HepG2 (cell line): Measurements from ENCODE around the gene PKD1L1. TPM values are rescaled to one million over a fixed set of nuclear protein-coding genes. Genes with fewer than 3 reads are reported as not detected.
"Not testable (repeated sequence)": the region's sequence is repeated elsewhere in the genome, so short reads cannot be mapped to it uniquely, and the experiment has no call there.

Experiments used
- ELF3 ChIP-seq: IDR thresholded peaks from 2 replicates; pipeline ENCODE4 v1.6.1; 2016; ENCODE audit warnings: missing genetic modification reagents, missing compliant biosample characterization
- EP300 ChIP-seq, 3 experiments: sonication (generic) in 1 of 3; formaldehyde crosslinking in 1 of 3; IDR thresholded peaks; 2 replicates each; pipeline versions ENCODE4 v1.5.1 to v1.6.1; 2011 to 2020; ENCODE audit warnings: low read depth in 2 of 3, low read length in 2 of 3, borderline replicate concordance in 1 of 3, improper control_type of control experiment in 1 of 3, mild to moderate bottlenecking in 1 of 3, missing genetic modification reagents in 1 of 3, moderate library complexity in 1 of 3
- GATAD2A ChIP-seq: IDR thresholded peaks from 2 replicates; pipeline ENCODE4 v1.6.1; 2016
- HDAC1 ChIP-seq: sonication (generic); formaldehyde crosslinking; IDR thresholded peaks from 2 replicates; pipeline ENCODE4 v1.5.1; 2020; ENCODE audit warnings: mild to moderate bottlenecking, missing genetic modification reagents
- KLF16 ChIP-seq, 2 experiments: sonication (generic) in 1 of 2; formaldehyde crosslinking in 1 of 2; IDR thresholded peaks; 2 replicates each; pipeline versions ENCODE4 v1.6.1 to v1.8.0; 2016 to 2023; ENCODE audit warnings: missing genetic modification reagents in 2 of 2, missing compliant biosample characterization in 1 of 2
- MED1 ChIP-seq: sonication (generic); formaldehyde crosslinking; IDR thresholded peaks from 2 replicates; pipeline ENCODE4 v1.4.0; 2020; ENCODE audit warnings: missing genetic modification reagents
- MYC ChIP-seq: sonication (generic); formaldehyde crosslinking; IDR thresholded peaks from 2 replicates; pipeline ENCODE4 v1.9.0; 2021; ENCODE audit warnings: missing genetic modification reagents, borderline replicate concordance
- NCOA2 ChIP-seq: sonication (generic); formaldehyde crosslinking; IDR thresholded peaks from 2 replicates; pipeline ENCODE4 v1.8.0; 2022; ENCODE audit warnings: inconsistent platforms
- NR2F1 ChIP-seq, 2 experiments: fragments of 450-650 bp in 1 of 2; formaldehyde crosslinking in 1 of 2; IDR thresholded peaks; 2 replicates each; pipeline versions ENCODE4 v1.5.0 to v1.6.1; 2016 to 2020; ENCODE audit warnings: mild to moderate bottlenecking in 1 of 2, missing compliant biosample characterization in 1 of 2, missing genetic modification reagents in 1 of 2, moderate library complexity in 1 of 2
- NR2F6 ChIP-seq, 2 experiments: IDR thresholded peaks; 2 replicates each; pipeline ENCODE4 v1.6.1; 2016; ENCODE audit warnings: antibody characterized with exemption in 1 of 2, mild to moderate bottlenecking in 1 of 2
- SALL1 ChIP-seq: sonication (generic); formaldehyde crosslinking; IDR thresholded peaks from 2 replicates; pipeline ENCODE4 v1.8.0; 2022; ENCODE audit warnings: mild to moderate bottlenecking, missing genetic modification reagents
- SAP130 ChIP-seq: IDR thresholded peaks from 2 replicates; pipeline ENCODE4 v1.6.1; 2016; ENCODE audit warnings: low read depth
- polyA plus RNA-seq, 8 experiments: library from polyadenylated mRNA; depleted of rRNA in 3 of 8; stranded (reverse) in 7 of 8; unstranded in 1 of 8; fragments of >200 nt; fragmentation: Illumina TruSeq in 4 of 8; extraction: Trizol in 4 of 8; gene quantifications; 2 replicates each; pipeline versions ENCODE4 v1.2.1 to v1.2.3, GENCODE V29; 2011 to 2016; ENCODE audit warnings: low read depth in 4 of 8, missing spikeins in 1 of 8, mixed read lengths in 1 of 8; ENCODE audit not compliant: insufficient read depth in 1 of 8
- total RNA-seq, 5 experiments: library from RNA; depleted of rRNA; stranded (reverse); fragments of >200 nt; fragmentation: Illumina TruSeq; extraction: Trizol; gene quantifications; 2 replicates each; pipeline ENCODE4 v1.2.3, GENCODE V29; 2016; ENCODE audit warnings: low read depth in 1 of 5
- TF ChIP-seq, protein P1 (sequence below): sonication (generic); formaldehyde crosslinking; IDR thresholded peaks from 2 replicates; pipeline ENCODE4 v1.4.0; 2020; ENCODE audit warnings: mild to moderate bottlenecking, missing genetic modification reagents, borderline replicate concordance
- TF ChIP-seq, protein P2 (sequence below): sonication (generic); formaldehyde crosslinking; IDR thresholded peaks from 2 replicates; pipeline ENCODE4 v1.4.0; 2020; ENCODE audit warnings: missing genetic modification reagents
- TF ChIP-seq, protein P3 (sequence below): IDR thresholded peaks from 2 replicates; pipeline ENCODE4 v1.6.1; 2016; ENCODE audit warnings: mild to moderate bottlenecking
- TF ChIP-seq, protein P4 (sequence below): sonication (generic); formaldehyde crosslinking; IDR thresholded peaks from 2 replicates; pipeline ENCODE4 v1.4.0; 2020; ENCODE audit warnings: missing genetic modification reagents

PKD1L1 gene
- total and polyA plus RNA-seq, 2 of the 13 experiments (the other 11 are each of a cell fraction or from before 2014, with no cell fraction given): 0.01 TPM; not detected in 1

DNA sequence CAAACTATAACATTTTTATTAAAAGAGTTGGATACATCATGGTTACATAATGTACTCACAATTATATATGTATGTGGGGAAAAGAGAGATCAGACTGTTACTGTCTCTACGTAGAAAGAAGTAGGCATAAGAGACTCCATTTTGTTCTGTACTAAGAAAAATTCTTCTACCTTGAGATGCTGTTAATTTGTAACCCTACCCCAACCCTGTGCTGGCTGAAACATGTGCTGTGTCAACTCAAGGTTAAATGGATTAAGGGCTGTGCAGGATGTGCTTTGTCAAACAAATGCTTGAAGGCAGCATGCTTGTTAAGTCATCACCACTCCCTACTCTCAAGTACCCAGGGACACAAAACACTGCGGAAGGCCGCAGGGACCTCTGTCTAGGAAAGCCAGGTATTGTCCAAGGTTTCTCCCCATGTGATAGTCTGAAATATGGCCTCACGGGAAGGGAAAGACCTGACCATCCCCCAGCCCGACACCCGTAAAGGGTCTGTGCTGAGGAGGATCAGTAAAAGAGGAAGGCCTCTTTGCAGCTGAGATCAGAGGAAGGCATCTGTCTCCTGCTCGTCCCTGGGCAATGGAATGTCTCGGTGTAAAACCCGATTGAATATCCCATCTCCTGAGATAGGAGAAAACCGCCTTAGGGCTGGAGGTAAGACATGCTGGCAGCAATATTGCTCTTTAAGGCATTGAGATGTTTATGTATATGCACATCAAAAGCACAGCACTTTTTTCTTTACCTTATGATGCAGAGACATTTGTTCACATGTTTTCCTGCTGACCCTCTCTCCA, 41.5 kb upstream of the PKD1L1 start (continued):
- TF ChIP-seq ELF3: peak; percentile 50; the same call in 1 of the 2 replicates
- TF ChIP-seq NR2F6 (IDR thresholded peaks at IDR 0.05): peak; percentile 35
- TF ChIP-seq NR2F6 (CRISPR knock-in tag; IDR thresholded peaks at IDR 0.05): peak; percentile 74
- TF ChIP-seq NR2F1 (CRISPR knock-in tag; IDR thresholded peaks at IDR 0.05): peak in 1 of 2 experiments; percentile 36; a peak in 1 of 4 replicates
- TF ChIP-seq SAP130 (CRISPR knock-in tag): peak; percentile 80
- not testable (repeated sequence) for TF ChIP-seq EP300 (IDR thresholded peaks at IDR 0.05; ENCODE audit: low read depth in 2 of 2, low read length in 2 of 2)
- TF ChIP-seq EP300 (CRISPR knock-in tag; IDR thresholded peaks at IDR 0.05; ENCODE audit: borderline replicate concordance): 0 out of 2 replicates have a peak, but pooled peaks have one; percentile 29
- peak; percentile 82 for TF ChIP-seq GATAD2A (CRISPR knock-in tag)
- TF ChIP-seq, protein P1, sequence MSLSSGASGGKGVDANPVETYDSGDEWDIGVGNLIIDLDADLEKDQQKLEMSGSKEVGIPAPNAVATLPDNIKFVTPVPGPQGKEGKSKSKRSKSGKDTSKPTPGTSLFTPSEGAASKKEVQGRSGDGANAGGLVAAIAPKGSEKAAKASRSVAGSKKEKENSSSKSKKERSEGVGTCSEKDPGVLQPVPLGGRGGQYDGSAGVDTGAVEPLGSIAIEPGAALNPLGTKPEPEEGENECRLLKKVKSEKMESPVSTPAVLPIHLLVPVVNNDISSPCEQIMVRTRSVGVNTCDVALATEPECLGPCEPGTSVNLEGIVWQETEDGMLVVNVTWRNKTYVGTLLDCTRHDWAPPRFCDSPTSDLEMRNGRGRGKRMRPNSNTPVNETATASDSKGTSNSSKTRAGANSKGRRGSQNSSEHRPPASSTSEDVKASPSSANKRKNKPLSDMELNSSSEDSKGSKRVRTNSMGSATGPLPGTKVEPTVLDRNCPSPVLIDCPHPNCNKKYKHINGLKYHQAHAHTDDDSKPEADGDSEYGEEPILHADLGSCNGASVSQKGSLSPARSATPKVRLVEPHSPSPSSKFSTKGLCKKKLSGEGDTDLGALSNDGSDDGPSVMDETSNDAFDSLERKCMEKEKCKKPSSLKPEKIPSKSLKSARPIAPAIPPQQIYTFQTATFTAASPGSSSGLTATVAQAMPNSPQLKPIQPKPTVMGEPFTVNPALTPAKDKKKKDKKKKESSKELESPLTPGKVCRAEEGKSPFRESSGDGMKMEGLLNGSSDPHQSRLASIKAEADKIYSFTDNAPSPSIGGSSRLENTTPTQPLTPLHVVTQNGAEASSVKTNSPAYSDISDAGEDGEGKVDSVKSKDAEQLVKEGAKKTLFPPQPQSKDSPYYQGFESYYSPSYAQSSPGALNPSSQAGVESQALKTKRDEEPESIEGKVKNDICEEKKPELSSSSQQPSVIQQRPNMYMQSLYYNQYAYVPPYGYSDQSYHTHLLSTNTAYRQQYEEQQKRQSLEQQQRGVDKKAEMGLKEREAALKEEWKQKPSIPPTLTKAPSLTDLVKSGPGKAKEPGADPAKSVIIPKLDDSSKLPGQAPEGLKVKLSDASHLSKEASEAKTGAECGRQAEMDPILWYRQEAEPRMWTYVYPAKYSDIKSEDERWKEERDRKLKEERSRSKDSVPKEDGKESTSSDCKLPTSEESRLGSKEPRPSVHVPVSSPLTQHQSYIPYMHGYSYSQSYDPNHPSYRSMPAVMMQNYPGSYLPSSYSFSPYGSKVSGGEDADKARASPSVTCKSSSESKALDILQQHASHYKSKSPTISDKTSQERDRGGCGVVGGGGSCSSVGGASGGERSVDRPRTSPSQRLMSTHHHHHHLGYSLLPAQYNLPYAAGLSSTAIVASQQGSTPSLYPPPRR (CRISPR knock-in tag): peak; percentile 60; the same call in 1 of the 2 replicates
- TF ChIP-seq NCOA2: peak; percentile 68; the same call in 1 of the 2 replicates
- TF ChIP-seq, protein P2, sequence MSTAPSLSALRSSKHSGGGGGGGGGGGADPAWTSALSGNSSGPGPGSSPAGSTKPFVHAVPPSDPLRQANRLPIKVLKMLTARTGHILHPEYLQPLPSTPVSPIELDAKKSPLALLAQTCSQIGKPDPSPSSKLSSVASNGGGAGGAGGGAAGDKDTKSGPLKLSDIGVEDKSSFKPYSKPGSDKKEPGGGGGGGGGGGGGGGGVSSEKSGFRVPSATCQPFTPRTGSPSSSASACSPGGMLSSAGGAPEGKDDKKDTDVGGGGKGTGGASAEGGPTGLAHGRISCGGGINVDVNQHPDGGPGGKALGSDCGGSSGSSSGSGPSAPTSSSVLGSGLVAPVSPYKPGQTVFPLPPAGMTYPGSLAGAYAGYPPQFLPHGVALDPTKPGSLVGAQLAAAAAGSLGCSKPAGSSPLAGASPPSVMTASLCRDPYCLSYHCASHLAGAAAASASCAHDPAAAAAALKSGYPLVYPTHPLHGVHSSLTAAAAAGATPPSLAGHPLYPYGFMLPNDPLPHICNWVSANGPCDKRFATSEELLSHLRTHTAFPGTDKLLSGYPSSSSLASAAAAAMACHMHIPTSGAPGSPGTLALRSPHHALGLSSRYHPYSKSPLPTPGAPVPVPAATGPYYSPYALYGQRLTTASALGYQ (CRISPR knock-in tag): 0 out of 2 replicates have a peak, but pooled peaks have one; percentile 42
- TF ChIP-seq HDAC1: peak; percentile 61
- TF ChIP-seq, protein P3, sequence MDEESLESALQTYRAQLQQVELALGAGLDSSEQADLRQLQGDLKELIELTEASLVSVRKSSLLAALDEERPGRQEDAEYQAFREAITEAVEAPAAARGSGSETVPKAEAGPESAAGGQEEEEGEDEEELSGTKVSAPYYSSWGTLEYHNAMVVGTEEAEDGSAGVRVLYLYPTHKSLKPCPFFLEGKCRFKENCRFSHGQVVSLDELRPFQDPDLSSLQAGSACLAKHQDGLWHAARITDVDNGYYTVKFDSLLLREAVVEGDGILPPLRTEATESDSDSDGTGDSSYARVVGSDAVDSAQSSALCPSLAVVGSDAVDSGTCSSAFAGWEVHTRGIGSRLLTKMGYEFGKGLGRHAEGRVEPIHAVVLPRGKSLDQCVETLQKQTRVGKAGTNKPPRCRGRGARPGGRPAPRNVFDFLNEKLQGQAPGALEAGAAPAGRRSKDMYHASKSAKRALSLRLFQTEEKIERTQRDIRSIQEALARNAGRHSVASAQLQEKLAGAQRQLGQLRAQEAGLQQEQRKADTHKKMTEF (CRISPR knock-in tag): 0 out of 2 replicates have a peak, but pooled peaks have one; percentile 46
- TF ChIP-seq KLF16 (CRISPR knock-in tag; IDR thresholded peaks at IDR 0.05): 0 out of 4 replicates have a peak, but pooled peaks of 1 of the 2 experiments have one; percentile 21
- TF ChIP-seq MED1 (CRISPR knock-in tag): peak; percentile 63
- TF ChIP-seq, protein P4, sequence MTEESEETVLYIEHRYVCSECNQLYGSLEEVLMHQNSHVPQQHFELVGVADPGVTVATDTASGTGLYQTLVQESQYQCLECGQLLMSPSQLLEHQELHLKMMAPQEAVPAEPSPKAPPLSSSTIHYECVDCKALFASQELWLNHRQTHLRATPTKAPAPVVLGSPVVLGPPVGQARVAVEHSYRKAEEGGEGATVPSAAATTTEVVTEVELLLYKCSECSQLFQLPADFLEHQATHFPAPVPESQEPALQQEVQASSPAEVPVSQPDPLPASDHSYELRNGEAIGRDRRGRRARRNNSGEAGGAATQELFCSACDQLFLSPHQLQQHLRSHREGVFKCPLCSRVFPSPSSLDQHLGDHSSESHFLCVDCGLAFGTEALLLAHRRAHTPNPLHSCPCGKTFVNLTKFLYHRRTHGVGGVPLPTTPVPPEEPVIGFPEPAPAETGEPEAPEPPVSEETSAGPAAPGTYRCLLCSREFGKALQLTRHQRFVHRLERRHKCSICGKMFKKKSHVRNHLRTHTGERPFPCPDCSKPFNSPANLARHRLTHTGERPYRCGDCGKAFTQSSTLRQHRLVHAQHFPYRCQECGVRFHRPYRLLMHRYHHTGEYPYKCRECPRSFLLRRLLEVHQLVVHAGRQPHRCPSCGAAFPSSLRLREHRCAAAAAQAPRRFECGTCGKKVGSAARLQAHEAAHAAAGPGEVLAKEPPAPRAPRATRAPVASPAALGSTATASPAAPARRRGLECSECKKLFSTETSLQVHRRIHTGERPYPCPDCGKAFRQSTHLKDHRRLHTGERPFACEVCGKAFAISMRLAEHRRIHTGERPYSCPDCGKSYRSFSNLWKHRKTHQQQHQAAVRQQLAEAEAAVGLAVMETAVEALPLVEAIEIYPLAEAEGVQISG (CRISPR knock-in tag): peak; percentile 47; the same call in 1 of the 2 replicates
- peak; percentile 44; the same call in 1 of the 2 replicates for TF ChIP-seq MYC (CRISPR knock-in tag)
- peak; percentile 45 for TF ChIP-seq SALL1 (CRISPR knock-in tag)
